Adrenal gland (tissue), 5 donors: ENCODE results near the gene PNPLA2.

ENCODE experiments used
- POLR2A ChIP-seq, 2 donors: fragments of 450-650 bp; IDR thresholded peaks; one replicate each; pipeline ENCODE4 v1.6.1; 2017; ENCODE audit warnings: antibody characterized with exemption in 2 of 2, mild to moderate bottlenecking in 2 of 2, moderate library complexity in 1 of 2
- TF ChIP-seq, protein P1 (sequence below), 6 experiments: fragments of 450-650 bp in 4 of 6; fragments of 200-600 bp in 2 of 6; sonication (generic) in 1 of 6; IDR thresholded peaks; 1 replicate in 5 of 6; 2 replicates in 1 of 6; pipeline versions ENCODE4 v1.5.1 to v1.8.0; 2016 to 2021; ENCODE audit warnings: antibody characterized with exemption in 6 of 6, mild to moderate bottlenecking in 2 of 6, moderate library complexity in 1 of 6
- donor health status: DM: no; HTN: no; CAD: no.

DNA sequence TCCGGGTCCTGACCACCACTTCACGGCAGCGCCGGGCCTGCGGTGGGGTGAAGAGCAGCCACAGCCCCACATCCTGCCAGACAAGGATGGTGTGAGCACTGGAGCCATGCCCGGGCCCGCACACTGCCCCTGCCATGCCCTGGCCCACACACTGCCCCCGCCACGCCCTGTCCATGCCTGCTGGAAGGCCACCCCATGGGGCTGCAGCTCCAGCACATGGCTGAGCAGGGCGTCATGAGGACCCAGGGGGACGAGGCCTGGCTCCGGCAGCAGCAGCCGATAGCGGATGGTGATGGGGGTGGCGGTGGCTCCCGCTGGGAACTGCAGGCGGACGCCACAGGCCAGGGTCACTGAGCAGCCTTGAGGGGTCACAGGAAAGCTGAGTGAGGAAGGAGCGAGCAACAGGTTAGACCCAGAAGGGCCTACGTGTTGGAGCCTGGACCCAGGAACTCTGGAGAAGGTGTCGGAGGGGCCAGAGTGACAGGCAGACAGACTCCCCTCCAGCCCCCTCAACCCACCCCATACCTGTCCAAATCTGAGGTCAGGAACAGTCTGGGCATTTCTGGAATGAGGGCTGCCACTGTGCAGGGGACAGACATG lies 16.6 kb upstream of the PNPLA2 start:
- TF ChIP-seq, protein P1, sequence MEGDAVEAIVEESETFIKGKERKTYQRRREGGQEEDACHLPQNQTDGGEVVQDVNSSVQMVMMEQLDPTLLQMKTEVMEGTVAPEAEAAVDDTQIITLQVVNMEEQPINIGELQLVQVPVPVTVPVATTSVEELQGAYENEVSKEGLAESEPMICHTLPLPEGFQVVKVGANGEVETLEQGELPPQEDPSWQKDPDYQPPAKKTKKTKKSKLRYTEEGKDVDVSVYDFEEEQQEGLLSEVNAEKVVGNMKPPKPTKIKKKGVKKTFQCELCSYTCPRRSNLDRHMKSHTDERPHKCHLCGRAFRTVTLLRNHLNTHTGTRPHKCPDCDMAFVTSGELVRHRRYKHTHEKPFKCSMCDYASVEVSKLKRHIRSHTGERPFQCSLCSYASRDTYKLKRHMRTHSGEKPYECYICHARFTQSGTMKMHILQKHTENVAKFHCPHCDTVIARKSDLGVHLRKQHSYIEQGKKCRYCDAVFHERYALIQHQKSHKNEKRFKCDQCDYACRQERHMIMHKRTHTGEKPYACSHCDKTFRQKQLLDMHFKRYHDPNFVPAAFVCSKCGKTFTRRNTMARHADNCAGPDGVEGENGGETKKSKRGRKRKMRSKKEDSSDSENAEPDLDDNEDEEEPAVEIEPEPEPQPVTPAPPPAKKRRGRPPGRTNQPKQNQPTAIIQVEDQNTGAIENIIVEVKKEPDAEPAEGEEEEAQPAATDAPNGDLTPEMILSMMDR (IDR thresholded peaks at IDR 0.05) = no peak
- TF ChIP-seq POLR2A (IDR thresholded peaks at IDR 0.05) = no peak
